IPS DF 19.7 (cell line): ENCODE results near the gene NOS2.
"Not testable (repeated sequence)": the region's sequence is repeated elsewhere in the genome, so short reads cannot be mapped to it uniquely, and the experiment has no call there.

Experiments used
- DNase-seq: peaks from one replicate; pipeline ENCODE4 v3.0.0-alpha.2; 2013; ENCODE audit warnings: low read depth, low spot score

NOS2 gene

DNA sequence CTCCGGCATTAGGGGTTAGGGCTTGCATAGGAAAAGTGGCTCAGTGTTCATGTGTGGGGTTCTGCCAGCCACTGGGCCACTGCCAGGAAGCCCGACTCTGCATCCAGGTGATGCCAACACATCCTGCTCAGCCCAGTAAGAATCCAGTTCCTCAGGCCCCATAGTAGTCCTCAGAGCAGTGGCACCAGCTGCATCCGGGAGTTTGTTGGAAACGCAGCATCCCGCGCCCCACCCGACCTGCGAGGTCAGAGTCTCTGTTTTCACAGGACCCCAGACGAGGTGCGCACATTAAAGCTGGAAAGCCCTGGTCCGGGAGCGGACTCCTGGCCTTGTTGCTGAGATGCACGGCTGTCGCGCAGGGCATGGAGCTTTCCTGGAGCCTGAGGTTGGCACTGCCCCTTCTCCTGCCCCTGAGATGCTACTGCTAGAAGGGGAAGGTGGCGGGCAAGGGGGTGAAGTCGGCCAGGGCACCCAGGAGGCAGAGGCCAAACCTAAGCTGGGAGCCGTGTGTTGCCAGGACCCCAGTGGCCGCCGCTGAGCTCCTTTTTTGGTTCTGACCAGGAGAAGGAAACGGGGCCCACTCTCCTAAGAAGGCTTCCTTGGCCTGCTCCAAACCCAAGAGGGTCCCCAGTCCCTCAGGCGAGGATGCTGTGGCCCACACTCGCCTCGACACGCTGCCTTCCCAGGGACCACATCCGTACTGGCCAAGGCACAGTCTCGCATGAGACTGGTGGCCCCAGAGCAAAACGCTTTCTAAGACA is 44.4 kb downstream of the NOS2 start:
- DNase-seq = no peak

DNA sequence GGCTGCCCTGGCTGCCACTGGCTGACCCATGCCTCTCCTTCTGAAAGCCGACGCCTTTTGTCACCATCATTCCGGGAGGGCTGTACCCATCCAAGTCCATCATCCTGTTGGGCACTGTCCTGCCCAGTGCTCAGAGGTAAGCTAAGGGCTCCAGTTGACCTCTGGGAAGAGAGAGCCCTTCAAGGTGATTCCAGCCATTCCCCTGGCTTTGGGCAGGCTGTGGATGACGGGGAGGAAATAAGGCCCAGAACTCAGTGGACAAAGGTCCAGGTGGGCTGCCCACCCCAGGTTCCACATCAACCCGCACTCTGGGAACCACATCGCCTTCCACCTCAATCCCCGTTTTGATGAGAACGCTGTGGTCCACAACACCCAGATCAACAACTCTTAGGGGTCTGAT is 45.8 kb downstream of the NOS2 start:
- no peak for DNase-seq

DNA sequence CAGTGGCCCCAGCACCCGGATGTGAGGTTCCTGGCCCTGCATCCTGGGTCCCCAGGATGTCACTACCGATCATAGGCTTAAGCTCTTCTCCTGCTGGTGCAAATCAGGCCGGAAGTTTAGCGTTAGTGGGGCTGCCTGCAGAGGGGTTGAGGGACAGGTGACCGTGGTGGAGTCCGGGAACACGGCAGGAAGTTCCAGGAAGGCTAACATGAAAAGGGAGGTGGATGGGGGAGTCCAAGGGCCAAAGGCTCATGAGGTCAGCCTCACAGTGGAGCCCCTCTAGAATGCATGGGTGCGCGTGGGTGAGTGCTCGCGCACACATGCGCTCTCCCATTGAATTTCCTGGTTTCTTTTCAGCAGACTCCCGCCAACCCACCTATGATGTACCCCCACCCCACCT is 46.6 kb downstream of the NOS2 start:
- DNase-seq = not testable (repeated sequence)

DNA sequence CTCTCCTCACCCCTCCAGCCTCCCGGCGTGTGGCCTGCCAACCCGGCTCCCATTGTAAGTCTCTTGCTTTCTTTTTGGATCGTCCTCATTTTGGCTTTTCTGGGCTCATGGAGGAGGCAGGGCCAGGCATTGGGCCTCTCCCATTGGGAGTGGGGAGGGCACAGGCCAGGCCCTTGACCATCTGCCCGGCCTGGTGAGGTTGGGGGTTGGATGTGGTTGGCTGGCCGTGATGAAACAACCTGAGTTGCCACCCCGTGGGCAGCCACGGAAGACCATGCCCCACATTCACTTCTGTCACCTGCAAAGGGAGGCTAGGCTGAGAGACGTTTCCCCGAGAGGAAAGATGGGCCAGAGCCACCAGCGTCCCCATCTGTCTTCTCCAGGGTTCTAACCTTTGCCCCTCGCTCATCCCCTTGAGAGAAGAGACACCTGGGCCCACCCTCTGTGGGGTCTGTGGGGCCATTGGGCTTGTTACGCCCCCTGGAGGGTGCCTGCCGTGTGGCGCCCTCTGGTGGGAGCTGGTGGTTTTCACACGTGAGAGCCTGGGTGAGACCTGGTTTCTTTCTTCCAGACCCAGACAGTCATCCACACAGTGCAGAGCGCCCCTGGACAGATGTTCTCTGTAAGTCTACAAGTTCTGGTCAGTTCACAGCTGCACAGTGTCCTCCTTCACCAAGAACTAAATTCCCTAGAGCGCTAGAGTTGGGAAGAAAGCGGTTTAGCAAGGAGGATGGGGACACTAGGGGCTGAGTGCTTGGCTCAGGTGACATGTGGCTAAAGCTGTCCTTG is 47.3 kb downstream of the NOS2 start:
- not testable (repeated sequence) for DNase-seq

DNA sequence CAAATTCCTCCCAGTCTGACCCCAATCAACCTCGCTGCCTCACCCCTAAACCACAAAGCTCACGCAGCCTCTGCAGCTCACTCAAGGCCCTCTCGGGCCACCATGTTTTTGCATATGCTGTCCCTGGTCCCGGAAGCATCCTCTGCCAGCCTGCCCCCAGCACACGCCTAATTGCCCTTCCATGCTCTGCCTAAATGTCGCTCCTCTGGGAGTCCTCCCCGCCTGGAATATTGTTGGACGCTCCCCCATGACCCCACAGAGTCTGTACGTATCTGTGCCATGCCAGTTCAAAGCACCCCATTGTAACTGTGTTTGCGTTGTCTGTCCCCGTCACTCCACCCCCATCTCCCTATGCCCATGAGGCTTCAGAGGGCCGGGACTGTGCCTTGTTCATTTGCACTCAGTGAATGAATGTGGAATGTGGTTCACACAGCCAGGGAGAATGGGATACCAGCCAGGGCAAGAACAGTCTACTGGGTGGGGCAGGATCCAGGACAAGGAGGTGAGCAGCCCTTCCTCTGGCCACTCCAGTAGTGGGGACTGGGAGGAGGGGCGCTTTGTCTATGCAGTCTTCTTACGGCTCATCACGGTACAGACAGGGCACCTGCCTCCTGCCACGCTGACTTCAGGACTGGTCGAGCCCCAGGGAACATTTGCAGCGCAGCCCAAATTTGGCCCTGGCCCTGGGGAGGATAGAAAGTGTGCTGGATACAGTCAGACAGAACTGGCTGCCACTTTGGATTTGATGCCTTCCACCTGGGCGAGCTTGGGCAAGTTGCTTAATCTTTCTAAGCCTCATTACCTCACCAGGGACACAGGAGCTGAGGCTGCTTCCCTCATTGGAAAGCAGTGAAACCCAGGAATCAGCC is 48.5 kb downstream of the NOS2 start:
- no peak for DNase-seq

DNA sequence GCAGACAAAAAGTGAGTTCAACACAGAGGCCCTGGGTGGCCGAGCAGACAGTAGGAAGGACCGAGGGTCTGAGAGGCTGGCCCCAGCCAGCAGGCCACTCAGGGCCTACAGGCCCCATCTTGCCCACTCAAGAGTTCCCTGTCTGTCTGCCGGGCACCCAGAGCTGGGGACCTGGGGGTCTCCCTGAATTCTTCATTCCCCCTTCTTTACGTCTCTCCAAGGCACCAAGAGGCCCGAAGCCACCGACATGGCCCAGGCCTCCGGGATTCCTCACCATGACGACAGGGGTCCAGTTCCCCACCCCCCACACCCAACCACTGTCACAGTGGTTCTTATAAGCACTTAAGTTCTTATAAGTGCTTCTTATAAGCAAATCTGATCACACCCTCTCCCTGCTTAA is 49.2 kb downstream of the NOS2 start:
- no peak for DNase-seq

DNA sequence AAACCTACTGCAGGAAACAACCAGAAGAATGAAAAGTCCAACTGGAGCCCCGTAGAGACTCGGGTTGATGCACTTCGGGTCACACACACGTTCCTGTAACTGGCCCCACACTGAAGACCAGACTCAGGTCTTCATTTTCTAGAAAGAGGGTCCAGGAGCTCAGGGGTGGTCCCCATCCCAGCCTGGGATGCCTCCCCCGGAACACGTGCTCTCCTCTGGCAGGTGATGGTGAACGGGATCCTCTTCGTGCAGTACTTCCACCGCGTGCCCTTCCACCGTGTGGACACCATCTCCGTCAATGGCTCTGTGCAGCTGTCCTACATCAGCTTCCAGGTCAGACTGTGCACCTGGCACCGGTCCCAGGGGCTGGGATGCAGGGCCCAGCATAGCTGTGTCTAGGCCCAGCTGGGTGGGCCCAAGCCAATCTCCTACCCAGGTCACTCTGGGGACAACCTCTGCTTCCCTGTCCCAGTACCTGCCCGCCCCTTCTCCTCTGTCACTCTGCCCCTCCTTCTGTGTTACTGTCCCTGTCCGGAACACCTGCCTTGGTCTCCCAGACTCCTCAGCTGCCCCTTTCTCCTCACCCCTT is 50.7 kb downstream of the NOS2 start:
- not testable (repeated sequence) for DNase-seq

DNA sequence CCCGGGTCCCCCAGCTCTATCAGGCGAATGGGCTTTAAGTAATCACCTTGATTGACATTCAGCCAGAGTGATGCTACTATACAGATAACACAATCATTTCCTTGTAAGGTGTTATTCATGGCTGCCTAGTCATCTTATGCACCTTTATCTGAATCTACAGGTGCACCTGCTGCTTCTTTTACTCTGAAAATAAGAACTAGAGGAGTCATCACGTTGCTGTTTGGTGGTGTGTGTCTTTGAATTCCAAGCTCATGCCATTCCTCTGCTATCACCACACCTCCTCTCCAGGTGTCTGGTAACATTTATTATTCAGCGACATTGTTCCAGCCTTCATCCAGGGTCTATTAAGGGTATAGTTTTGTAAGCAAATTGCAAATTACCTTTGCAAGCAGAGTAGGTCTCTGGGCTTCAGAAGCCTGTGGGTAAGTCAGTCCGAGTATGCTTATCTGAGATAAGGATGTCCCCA is 51.9 kb downstream of the NOS2 start:
- DNase-seq = no peak

DNA sequence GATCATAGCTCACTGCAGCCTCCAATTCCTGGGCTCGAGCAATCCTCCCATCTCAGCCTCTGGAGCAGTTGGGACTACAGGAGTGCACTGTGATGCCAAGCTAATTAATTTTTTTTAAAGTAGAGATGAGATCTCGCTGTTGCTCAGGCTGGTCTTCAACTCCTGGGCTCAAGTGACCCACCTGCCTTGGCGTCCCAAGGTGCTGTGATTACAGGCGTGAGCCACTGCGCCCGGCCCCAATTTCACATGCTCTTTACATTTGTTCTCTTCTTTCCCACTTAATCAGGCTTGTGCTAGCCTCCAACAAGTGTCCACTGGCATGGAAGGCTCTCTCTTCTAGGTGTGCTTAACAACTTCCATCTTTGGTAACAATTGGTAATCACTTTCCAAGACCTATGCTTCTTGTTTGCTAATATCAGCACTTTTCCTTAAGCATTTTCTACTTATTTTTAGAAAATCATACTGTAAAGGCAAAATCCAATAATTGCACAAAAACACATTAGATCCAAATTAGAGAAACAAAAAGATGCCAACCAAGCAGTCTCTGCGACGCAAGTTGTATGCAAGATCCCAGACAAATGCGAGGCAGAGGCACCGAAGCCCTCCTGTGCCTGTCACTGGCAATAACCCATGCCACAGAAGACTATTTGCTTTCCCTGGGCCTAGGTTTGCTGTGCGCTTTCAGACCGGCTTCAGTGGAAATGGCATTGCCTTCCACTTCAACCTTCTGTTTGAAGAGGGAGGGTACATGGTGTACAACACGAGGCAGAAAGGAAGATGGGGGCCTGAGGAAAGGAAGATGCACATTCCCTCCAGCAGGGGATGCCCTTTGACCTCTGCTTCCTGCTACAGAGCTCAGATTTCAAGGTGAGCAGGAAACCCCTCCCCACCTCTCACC is 52.6 kb downstream of the NOS2 start:
- DNase-seq = peak; percentile 70

DNA sequence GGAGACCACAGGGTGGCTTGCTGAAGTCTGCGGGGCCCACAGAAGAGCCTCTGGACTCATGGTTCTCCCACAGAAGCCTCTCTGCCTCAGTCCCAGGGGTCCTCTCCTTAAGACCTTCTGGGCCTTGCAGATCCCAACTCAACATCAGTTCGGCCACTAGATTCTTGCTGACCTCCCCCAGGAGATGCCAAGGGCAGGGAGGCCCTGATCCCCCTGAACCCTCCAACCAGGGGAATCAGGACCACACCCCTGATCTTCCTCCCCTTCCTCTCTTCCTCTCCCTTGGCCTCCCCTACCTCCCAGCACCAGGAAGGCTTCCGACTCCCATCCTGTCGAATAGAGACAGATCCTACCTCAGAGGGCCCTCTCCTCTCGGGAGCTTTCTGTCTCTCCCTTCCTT is 53.4 kb downstream of the NOS2 start:
- no peak for DNase-seq

DNA sequence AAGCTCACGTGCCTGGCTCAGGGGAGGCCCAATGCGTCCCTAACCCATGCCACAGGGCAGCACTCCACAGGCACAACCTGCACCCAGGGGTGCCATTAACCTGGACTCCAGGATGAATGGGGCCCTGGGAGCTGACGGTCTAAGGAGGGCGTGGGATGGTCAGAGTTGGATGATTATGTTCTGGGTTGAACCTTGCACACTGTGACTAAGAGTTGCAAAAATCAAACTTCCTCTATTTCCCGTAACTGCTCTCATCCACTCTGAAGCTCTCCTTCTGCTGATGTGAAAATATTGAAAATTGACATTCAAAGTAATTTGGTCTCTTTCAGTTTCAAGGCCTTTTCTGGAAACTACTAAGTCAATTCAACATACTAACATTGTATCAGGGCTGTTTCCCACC is 54.0 kb downstream of the NOS2 start:
- not testable (repeated sequence) for DNase-seq

DNA sequence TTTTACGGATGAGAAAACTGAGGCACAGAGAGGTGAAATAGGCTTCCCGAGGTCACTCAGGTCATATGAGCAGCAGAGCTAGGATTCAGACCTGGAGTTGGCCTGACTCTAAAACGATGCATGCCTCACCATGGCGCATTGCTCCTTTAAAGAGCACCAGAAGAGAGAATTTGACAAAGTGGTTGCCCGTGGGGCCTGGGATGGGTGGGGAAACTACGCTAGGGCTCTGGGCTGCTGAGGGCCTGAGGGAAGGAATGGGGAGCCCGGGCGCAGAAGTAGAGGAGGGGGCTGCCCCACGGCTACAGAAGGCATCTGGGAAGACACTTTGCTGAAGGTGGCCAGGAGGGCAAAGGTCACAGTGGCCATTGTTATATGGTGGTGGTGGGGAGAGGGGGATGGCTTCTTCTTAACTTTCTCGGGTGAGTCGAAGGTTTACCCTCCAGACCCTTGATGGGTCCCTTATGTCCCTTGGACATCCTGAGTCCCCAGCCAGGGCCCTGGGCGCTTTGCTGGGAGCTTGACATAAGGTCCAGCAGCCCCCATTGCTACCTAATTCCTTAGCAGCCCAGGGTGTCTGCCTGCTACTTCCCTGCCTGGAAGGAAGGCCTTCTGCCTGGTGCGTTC is 55.0 kb downstream of the NOS2 start:
- DNase-seq = not testable (repeated sequence)

DNA sequence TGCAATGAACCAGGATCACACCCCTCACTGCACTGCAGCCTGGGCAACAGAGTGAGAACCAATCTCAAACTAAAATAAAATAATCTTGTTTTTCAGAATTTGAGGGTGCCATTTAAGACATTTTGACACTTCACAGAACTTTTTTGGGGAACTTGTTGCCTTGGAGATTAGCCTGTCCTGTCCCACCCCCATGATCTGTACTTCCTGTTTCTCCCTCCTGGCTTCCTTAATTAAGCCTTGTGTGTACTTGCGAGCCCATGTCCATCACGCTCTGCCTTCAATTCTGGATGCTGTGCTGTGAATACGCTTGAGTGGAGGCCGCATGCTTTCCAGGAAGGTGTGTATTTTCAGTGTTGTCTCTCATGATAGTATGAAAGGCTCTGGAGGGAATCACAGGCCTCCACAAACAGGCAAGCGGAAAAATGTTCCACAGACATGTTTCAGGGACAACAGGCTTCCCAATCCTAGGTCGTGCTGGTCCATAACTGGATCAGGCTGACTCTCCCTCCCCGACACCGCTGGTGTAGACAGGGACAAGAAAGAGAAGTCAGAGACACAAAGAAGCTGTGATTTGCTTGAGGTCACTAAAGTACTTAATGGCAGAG is 56.9 kb downstream of the NOS2 start:
- DNase-seq = no peak

DNA sequence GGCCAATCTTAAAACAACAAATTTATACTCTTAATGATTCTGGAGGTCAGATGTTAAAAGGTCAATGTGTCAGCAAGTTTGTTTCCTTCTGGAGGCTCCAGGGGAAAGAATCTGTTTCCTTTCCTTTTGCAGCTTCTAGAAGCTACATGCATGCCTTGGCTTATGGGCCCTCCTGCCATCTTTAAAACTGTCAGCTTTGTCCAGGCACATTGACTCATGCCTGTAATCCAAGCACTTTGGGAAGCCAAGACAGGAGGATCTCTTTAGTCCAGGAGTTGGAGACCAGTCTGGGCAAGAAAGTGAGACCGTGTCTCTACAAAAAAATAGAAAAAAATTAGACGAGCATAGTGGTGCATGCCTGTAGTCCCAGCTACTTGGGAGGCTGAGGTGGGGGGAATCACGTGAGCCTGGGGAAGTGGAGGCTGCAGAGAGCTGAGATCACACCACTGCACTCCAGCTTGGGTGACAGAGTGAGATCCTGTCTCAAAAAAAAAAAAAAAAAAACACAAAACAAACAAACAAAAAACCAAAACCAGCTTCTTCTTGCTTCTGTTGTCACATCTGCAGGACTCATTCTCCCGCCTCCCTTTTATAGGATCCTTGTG is 58.3 kb downstream of the NOS2 start:
- DNase-seq = no peak

DNA sequence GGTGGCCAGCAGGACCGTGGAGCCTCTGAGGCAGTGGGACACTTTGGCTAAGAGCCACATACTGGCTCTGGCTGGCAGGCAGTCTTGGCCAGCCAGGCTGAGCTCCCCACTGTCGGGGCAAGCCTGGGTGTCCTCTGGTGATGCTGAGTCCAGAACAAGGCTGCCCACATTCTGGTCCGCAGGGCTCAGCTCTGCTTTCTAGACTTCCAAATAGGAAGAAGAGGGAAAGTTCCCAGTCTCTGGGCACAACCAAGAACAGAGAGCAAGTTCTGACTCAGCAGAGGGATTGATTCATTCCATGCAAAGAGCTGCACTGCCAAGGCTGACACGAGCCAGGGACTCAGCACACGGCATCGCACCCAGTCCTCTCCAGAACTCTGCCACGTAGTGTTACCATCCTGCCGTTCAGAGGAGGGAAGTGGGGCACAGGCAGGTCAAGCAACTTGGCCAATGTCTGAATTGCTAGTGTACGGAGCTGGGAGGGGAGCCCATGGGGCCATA is 58.9 kb downstream of the NOS2 start:
- DNase-seq = no peak

DNA sequence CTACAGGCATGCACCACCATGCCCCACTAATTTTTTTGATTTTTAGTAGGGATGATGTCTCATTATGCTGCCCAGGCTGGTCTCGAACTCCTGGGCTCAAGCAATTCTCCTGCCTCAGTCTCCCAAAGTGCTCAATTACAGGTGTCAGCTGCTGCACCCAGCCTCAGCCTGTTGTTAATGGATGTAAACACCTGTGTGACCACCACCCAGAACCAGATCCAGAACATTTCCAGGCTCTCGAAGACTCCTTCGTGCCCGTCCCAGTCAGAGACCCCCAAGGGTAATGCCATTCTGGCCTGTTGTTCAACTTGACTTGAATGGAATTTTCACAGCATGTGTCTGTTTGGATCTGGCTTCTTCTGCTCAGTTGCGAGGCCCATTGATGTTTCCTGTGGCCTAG is 59.8 kb downstream of the NOS2 start:
- not testable (repeated sequence) for DNase-seq

DNA sequence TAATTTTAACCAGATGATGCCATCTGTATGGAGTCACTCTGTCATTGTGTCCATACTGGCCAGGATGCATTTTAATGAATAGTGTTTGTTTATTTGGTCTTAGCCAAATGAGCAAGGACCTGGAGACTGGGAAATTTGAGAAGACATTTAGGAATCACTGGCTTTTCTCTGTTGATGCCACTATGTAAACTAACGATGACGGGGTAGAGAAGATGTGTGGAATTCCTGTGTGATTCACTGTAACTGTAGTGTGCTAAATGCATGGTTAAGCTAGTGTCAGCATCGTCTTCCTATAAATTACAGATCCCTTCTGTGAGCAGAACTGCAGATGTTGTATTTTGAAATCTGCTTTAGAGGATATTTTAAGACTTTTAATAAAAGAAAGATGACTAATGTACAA is 66.6 kb downstream of the NOS2 start:
- no peak for DNase-seq

DNA sequence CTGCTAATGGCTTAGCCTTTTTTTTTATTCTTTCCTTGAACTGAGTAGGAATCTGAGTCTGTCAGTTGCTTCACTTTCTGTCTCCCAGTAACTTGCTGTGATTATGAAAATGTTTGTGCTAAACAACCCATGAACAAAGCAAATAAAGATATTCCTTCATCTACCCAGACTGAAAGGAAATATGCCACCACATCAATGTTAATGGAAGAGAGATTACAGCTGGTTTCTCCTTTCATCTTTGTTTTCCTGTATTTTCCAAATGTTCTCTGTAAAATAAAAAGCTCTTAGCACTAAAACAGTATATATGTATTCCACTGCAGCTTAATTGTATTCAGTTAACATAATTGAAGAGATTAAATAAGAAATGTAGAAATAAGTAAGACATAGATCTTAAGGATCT is 67.6 kb downstream of the NOS2 start:
- DNase-seq = not testable (repeated sequence)

DNA sequence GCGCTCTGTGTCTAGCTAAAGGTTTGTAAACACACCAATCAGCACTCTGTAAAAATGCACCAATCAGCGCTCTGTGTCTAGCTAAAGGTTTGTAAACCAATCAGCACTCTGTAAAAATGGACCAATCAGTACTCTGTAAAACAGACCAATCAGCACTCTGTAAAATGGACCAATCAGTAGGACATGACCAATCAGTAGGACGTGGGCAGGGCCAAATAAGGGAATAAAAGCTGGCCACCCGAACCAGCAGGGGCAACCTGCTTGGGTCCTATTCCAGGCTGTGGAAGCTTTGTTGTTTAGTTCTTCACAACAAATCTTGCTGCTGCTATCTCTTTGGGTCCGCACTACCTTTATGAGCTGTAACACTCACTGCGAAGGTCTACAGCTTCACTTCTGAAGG is 74.3 kb downstream of the NOS2 start:
- DNase-seq = not testable (repeated sequence)
